Parathyroid adenoma (tissue), 2 donors: ENCODE results near the gene SAMD3.
"Not testable (repeated sequence)": the region's sequence is repeated elsewhere in the genome, so short reads cannot be mapped to it uniquely, and the experiment has no call there.

Source experiments
- H2AFZ ChIP-seq: fragments of 300-600 bp; sonication (generic); one replicate; pipeline ENCODE4 v1.7.0; 2017; ENCODE audit warnings: antibody characterized with exemption, mild to moderate bottlenecking
- H3K27ac ChIP-seq: fragments of 300-600 bp; sonication (generic); one replicate; pipeline ENCODE4 v1.7.0; 2017
- H3K27me3 ChIP-seq: fragments of 300-600 bp; sonication (generic); one replicate; pipeline ENCODE4 v1.7.0; 2017; ENCODE audit warnings: low read length; ENCODE audit not compliant: control insufficient read depth, insufficient read depth
- H3K36me3 ChIP-seq: fragments of 300-600 bp; sonication (generic); one replicate; pipeline ENCODE4 v1.7.0; 2017; ENCODE audit warnings: low read length; ENCODE audit not compliant: control insufficient read depth, insufficient read depth
- H3K4me1 ChIP-seq: fragments of 300-600 bp; sonication (generic); one replicate; pipeline ENCODE4 v1.7.0; 2017; ENCODE audit warnings: control low read depth
- H3K4me2 ChIP-seq: fragments of 300-600 bp; sonication (generic); one replicate; pipeline ENCODE4 v1.7.0; 2017; ENCODE audit warnings: low read length
- H3K4me3 ChIP-seq: fragments of 300-600 bp; sonication (generic); one replicate; pipeline ENCODE4 v1.7.0; 2017; ENCODE audit warnings: low read depth, low read length
- H3K79me2 ChIP-seq: fragments of 300-600 bp; sonication (generic); one replicate; pipeline ENCODE4 v1.7.0; 2017; ENCODE audit warnings: control low read depth
- H3K9ac ChIP-seq: fragments of 300-600 bp; sonication (generic); one replicate; pipeline ENCODE4 v1.7.0; 2017; ENCODE audit warnings: mild to moderate bottlenecking
- H3K9me3 ChIP-seq: fragments of 300-600 bp; sonication (generic); one replicate; pipeline ENCODE4 v1.7.0; 2017; ENCODE audit warnings: low read length; ENCODE audit not compliant: control insufficient read depth
- CTCF ChIP-seq: fragments of 300-600 bp; sonication (generic); IDR thresholded peaks from one replicate; pipeline ENCODE4 v1.7.0; 2017; ENCODE audit warnings: antibody characterized with exemption, mild to moderate bottlenecking
- donor health status: primary hyperparathyroidism.

SAMD3 gene

GRCh38 chr6:130240232-130240631 is 17.5 kb upstream of the SAMD3 start:
- Histone ChIP-seq H3K4me1 (no peaks in the 10 kb centered on the region), H3K4me2 (no peak overlapping the region), H2AFZ (no peak overlapping the region), H3K9ac (no peak overlapping the region), H3K27ac (no peak overlapping the region), H3K9me3 (no peaks in the 10 kb centered on the region), H3K79me2 (no peaks in the 10 kb centered on the region), H3K36me3 (no peaks in the 10 kb centered on the region), H3K4me3 (no peak overlapping the region), H3K27me3 (no peaks in the 10 kb centered on the region)
- no peak for TF ChIP-seq CTCF

- H3K4me1 ChIP-seq, result no peaks in the 10 kb centered on the region
- no peak overlapping the region for H2AFZ ChIP-seq
- no peak for TF ChIP-seq CTCF
- H3K27me3 ChIP-seq, result no peaks in the 10 kb centered on the region
- H3K4me2 ChIP-seq, result no peak overlapping the region
- no peaks in the 10 kb centered on the region for H3K9me3 ChIP-seq
- H3K36me3 ChIP-seq, result no peaks in the 10 kb centered on the region
- no peak overlapping the region for H3K4me3 ChIP-seq
- no peak overlapping the region for H3K27ac ChIP-seq
- no peaks in the 10 kb centered on the region for H3K79me2 ChIP-seq
- no peak overlapping the region for H3K9ac ChIP-seq
Measured at GRCh38 chr6:130239755-130240154, 17.0 kb upstream of the SAMD3 start.

GRCh38 chr6:130233330-130233729 is 10.6 kb upstream of the SAMD3 start:
- Histone ChIP-seq H3K36me3 (no peaks in the 10 kb centered on the region), H3K4me1 (no peaks in the 10 kb centered on the region), H3K79me2 (no peaks in the 10 kb centered on the region), H3K4me3 (no peak overlapping the region), H3K27me3 (no peaks in the 10 kb centered on the region), H3K9me3 (no peaks in the 10 kb centered on the region), H3K4me2 (no peak overlapping the region), H3K27ac (no peak overlapping the region), H2AFZ (no peak overlapping the region), H3K9ac (no peak overlapping the region)
- no peak for TF ChIP-seq CTCF

GRCh38 chr6:130230531-130230930 is 7.8 kb upstream of the SAMD3 start:
- not testable (repeated sequence) for H3K4me3 ChIP-seq, H2AFZ ChIP-seq, H3K27me3 ChIP-seq, H3K4me1 ChIP-seq, H3K79me2 ChIP-seq, H3K36me3 ChIP-seq, H3K9me3 ChIP-seq, H3K27ac ChIP-seq, H3K4me2 ChIP-seq, H3K9ac ChIP-seq

GRCh38 chr6:130229645-130230044 is 6.9 kb upstream of the SAMD3 start:
- no peaks in the 10 kb centered on the region for H3K4me1 ChIP-seq
- no peak overlapping the region for H3K27ac ChIP-seq
- no peaks in the 10 kb centered on the region for H3K27me3 ChIP-seq
- H2AFZ ChIP-seq, result no peak overlapping the region
- TF ChIP-seq CTCF, result no peak
- no peak overlapping the region for H3K9ac ChIP-seq
- H3K9me3 ChIP-seq, result no peaks in the 10 kb centered on the region
- H3K4me2 ChIP-seq, result no peak overlapping the region
- H3K4me3 ChIP-seq, result no peak overlapping the region
- no peaks in the 10 kb centered on the region for H3K79me2 ChIP-seq
- H3K36me3 ChIP-seq, result no peaks in the 10 kb centered on the region
